Gastroesophageal sphincter (tissue), 4 donors: Measurements from ENCODE around the gene PLEKHM1. TPM values are rescaled to one million over a fixed set of nuclear protein-coding genes. Genes with fewer than 3 reads are reported as not detected.

Experiments used
- ATAC-seq: fragments of 150-250 bp; one replicate; pipeline ENCODE4 v1.9.1; 2016; ENCODE audit warnings: mild to moderate bottlenecking, moderate library complexity
- H3K27ac ChIP-seq, 4 donors: fragments of 200-600 bp; sonication (generic) in 3 of 4; 1 replicate in 3 of 4; 2 replicates in 1 of 4; pipeline ENCODE4 v1.5.1; 2016 to 2019
- H3K27me3 ChIP-seq: fragments of 200-600 bp; sonication (generic); one replicate; pipeline ENCODE4 v1.5.1; 2019
- H3K36me3 ChIP-seq, 2 donors: fragments of 200-600 bp; sonication (generic); one replicate each; pipeline ENCODE4 v1.5.1; 2019; ENCODE audit warnings: control low read depth in 1 of 2
- H3K4me1 ChIP-seq, 3 donors: fragments of 200-600 bp; sonication (generic); 1 replicate in 2 of 3; 2 replicates in 1 of 3; pipeline ENCODE4 v1.5.1; 2016 to 2019; ENCODE audit warnings: control low read depth in 2 of 3
- H3K4me3 ChIP-seq, 2 donors: fragments of 200-600 bp; sonication (generic); one replicate each; pipeline ENCODE4 v1.5.1; 2019; ENCODE audit warnings: mild to moderate bottlenecking in 1 of 2, moderate library complexity in 1 of 2
- H3K9me3 ChIP-seq, 3 donors: fragments of 200-600 bp; sonication (generic); one replicate each; pipeline ENCODE4 v1.5.1; 2017 to 2019; ENCODE audit warnings: control low read depth in 2 of 3
- EP300 ChIP-seq: sonication (generic); formaldehyde crosslinking; IDR thresholded peaks from one replicate; pipeline ENCODE4 v1.6.1; 2017; ENCODE audit warnings: antibody characterized with exemption, mild to moderate bottlenecking
- POLR2A ChIP-seq, 2 donors: fragments of 450-650 bp; IDR thresholded peaks; one replicate each; pipeline ENCODE4 v1.6.1; 2017; ENCODE audit warnings: antibody characterized with exemption in 2 of 2, mild to moderate bottlenecking in 2 of 2, moderate library complexity in 1 of 2
- POLR2AphosphoS5 ChIP-seq: sonication (generic); formaldehyde crosslinking; IDR thresholded peaks from one replicate; pipeline ENCODE4 v1.6.1; 2017; ENCODE audit warnings: antibody characterized with exemption
- WGBS, 2 donors: methylation state at CpG; one replicate each; pipeline ENCODE4 v1.1.5; 2018; ENCODE audit warnings: low coverage in 1 of 2; 5-methylcytosine and 5-hydroxymethylcytosine counted together
- total RNA-seq, 4 donors: library from RNA; depleted of rRNA; stranded (reverse); fragments of >200 nt; gene quantifications; one replicate each; pipeline ENCODE4 v1.1.0, GENCODE V29; 2016
- TF ChIP-seq, protein P1 (sequence below), 4 experiments: fragments of 200-600 bp in 2 of 4; fragments of 450-650 bp in 2 of 4; sonication (generic) in 1 of 4; IDR thresholded peaks; one replicate each; pipeline ENCODE4 v1.5.1; 2017 to 2019; ENCODE audit warnings: antibody characterized with exemption in 4 of 4, mild to moderate bottlenecking in 2 of 4, moderate library complexity in 2 of 4

Gene PLEKHM1
- total RNA-seq, 4 donors from 2014 or later: 17.8 to 36.5 (median 29.2) TPM

DNA sequence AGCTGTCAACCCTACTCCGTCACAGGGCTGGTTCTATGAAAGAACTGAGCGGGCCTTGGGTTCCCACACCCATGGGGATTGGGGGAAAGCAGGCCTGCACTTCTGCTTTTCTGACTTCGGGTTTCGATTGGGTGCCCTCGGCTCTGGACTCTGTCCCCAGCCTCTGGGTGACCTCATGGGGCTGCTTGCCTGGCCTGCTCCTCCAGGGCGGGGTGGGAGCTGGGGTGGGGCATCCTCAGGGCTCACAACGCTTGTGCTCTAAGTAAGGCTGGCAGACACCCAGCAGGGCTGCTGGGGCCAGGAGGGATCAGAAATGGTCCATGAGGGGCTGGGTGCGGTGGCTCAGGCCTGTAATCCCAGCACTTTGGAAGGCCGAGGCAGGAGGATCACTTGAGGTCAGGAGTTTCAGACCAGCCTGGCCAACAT lies 77.0 kb downstream of the PLEKHM1 start:
- Histone ChIP-seq H3K27ac (no peak overlapping the region), H3K9me3 (no peaks in the 10 kb centered on the region), H3K4me3 (no peak overlapping the region), H3K27me3 (peaks cover under 1% of the 10 kb centered on the region), H3K36me3 (no peaks in the 10 kb centered on the region), H3K4me1 (peaks cover 0 to 20% (median 0%) of the 10 kb centered on the region in 3 donors)
- WGBS, 2 donors: 83% methylated on average over 1 of the region's 9 CpGs; no CpG with 5 or more reads in 1 of the 2 donors
- TF ChIP-seq POLR2AphosphoS5 (no peak), POLR2A (IDR thresholded peaks at IDR 0.05) (no peak), EP300 (no peak)
- TF ChIP-seq, protein P1, sequence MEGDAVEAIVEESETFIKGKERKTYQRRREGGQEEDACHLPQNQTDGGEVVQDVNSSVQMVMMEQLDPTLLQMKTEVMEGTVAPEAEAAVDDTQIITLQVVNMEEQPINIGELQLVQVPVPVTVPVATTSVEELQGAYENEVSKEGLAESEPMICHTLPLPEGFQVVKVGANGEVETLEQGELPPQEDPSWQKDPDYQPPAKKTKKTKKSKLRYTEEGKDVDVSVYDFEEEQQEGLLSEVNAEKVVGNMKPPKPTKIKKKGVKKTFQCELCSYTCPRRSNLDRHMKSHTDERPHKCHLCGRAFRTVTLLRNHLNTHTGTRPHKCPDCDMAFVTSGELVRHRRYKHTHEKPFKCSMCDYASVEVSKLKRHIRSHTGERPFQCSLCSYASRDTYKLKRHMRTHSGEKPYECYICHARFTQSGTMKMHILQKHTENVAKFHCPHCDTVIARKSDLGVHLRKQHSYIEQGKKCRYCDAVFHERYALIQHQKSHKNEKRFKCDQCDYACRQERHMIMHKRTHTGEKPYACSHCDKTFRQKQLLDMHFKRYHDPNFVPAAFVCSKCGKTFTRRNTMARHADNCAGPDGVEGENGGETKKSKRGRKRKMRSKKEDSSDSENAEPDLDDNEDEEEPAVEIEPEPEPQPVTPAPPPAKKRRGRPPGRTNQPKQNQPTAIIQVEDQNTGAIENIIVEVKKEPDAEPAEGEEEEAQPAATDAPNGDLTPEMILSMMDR (IDR thresholded peaks at IDR 0.05): no peak
- peak; percentile 60 for ATAC-seq

DNA sequence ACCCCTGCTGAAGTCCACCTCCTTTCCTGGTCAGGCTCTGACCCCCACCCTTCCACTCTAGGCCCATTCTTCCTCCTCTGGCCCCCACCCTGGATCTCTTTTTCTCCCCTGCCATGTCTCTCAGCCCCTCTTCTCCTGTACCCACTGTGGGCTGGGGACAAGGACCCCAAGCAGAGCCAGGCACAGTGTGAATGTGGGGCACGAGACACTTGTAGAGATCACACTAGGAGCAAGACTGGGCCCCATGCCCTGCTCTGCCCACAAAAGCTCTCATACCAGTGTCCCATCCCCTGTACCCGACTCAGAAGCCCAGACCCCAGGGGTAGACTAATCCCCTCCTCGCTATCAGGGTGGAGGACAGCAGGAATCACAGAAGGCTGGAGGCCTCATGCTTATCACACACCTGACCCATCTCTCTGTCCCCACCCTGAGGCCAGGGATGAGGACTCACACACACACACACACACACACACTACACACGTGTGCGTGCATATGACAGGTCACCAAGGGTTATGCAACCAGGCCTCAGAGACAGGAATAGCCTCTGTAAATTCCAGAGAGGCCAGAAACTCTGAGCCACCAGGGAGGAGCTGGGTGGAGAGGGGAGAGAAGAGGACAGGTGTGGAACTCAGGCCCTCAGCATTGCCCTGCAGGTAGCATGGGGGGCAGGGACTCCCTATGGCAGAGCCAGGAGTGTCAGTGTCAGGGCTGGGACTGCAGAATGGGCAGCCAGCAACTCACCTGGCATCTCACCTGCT lies 79.0 kb downstream of the PLEKHM1 start:
- Histone ChIP-seq H3K4me3 (no peak overlapping the region), H3K27ac (peak overlapping the region in 1 of 4 donors; percentile 65), H3K36me3 (no peaks in the 10 kb centered on the region), H3K4me1 (peaks cover 0 to 20% (median 0%) of the 10 kb centered on the region in 3 donors), H3K9me3 (no peaks in the 10 kb centered on the region), H3K27me3 (peaks cover 8% of the 10 kb centered on the region)
- no peak for ATAC-seq
- 70 to 80% methylated on average over 1 to 3 of the region's 5 CpGs for WGBS, 2 donors
- TF ChIP-seq POLR2AphosphoS5: no peak
- TF ChIP-seq POLR2A (IDR thresholded peaks at IDR 0.05): no peak
- no peak for TF ChIP-seq EP300
- TF ChIP-seq, protein P1 (IDR thresholded peaks at IDR 0.05): no peak

DNA sequence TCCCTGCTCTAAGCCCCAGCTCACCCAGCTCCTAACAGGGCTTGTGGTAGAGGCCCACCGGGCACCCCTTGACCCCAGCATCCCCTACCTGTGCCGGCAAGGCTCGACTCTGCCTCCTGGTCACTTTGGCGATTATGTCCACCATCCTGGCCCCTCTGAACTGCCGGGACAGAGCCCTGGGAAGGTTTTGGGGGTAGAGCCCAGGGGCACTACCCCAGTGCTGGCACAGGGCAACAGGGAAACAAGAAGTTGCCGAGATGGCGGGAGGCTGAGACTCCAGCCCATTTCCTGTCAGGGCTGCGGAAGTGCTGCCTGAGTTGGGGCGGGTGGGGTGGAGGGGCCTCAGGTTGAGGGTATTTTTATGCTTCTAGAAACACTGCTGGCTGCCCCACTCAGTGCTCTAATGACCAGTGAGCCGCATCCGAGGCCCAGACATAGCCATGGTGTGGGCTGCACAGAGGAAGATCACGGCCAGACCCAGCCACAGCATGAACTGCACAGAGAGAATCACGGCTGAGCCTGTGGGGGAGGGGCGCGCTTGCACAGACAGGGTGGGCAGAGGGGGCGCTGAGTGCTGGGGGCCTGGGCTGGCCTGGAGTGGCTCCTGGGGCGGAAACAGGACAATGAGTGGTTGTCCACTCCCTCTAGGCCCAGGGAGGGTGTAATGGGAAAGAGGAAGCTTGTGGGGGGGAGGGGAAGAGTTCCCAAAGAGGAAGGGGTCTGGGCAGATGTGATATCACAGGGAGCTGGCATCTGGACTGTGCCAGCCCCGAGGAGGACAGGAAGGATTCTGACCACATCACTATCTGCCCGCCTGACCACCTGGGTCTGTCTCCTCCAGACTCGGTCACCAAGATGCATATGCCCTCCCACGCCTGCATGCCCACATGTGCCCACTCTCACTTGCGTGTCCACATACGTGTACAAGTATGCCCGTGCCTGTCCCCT lies 80.1 kb downstream of the PLEKHM1 start:
- Histone ChIP-seq H3K4me1 (peaks cover 0 to 27% (median 7%) of the 10 kb centered on the region in 3 donors), H3K4me3 (peak overlapping the region in 1 of 2 donors; percentile 43), H3K36me3 (peaks cover 0 to 5% of the 10 kb centered on the region in 2 donors), H3K9me3 (no peaks in the 10 kb centered on the region), H3K27ac (peak overlapping the region in 3 of 4 donors; percentile 55 to 71 (median 65)), H3K27me3 (peaks cover 10% of the 10 kb centered on the region)
- ATAC-seq: peak; percentile 31
- TF ChIP-seq, protein P1 (IDR thresholded peaks at IDR 0.05): no peak
- TF ChIP-seq EP300 (no peak), POLR2A (IDR thresholded peaks at IDR 0.05) (no peak), POLR2AphosphoS5 (no peak)
- WGBS, 2 donors: 92% methylated on average over 7 of the region's 24 CpGs; no CpG with 5 or more reads in 1 of the 2 donors

DNA sequence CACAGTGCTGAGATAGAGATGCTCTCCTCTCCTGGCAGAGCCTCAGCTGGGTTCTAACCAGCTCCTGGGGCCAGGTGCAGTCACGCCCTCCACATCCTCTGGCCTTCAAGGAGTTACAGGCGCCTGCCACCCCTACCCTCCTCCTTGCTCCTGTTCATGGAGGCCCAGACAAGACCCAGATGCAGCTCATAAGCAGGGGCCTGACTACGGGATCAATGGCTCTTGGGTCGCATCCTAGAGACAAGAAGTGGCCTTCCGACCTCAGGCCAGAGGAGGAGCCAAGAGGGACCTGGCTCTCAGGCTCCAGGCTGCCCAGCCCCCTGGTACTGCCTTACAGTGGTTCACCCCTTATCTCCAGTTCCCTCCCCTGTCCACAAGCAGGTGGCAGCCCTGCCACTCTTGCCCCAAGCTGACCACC lies 80.9 kb downstream of the PLEKHM1 start:
- H3K27me3 ChIP-seq: peaks cover 15% of the 10 kb centered on the region
- peak overlapping the region in 1 of 2 donors; percentile 43 for H3K4me3 ChIP-seq
- no peaks in the 10 kb centered on the region for H3K9me3 ChIP-seq
- H3K4me1 ChIP-seq: peaks cover 0 to 32% (median 8%) of the 10 kb centered on the region in 3 donors
- H3K27ac ChIP-seq: peak overlapping the region in 2 of 4 donors; percentile 55 to 65
- peaks cover 0 to 12% of the 10 kb centered on the region in 2 donors for H3K36me3 ChIP-seq
- WGBS, 2 donors: no CpG with 5 or more reads among the region's 5 CpGs
- TF ChIP-seq POLR2AphosphoS5: no peak
- TF ChIP-seq, protein P1 (IDR thresholded peaks at IDR 0.05): no peak
- no peak for TF ChIP-seq EP300
- no peak for TF ChIP-seq POLR2A (IDR thresholded peaks at IDR 0.05)
- no peak for ATAC-seq
